Fibroblast of peridontal ligament (primary cell): Measurements from ENCODE around the gene SPATA2.
A peak's percentile ranks its signal among the peaks of the same experiment; 100 is the strongest.
"Not testable (repeated sequence)": the region's sequence is repeated elsewhere in the genome, so short reads cannot be mapped to it uniquely, and the experiment has no call there.

Experiments used
- DNase-seq: peaks from one replicate; pipeline ENCODE4 v3.0.0-alpha.2; 2010; ENCODE audit errors: extremely low read depth

SPATA2 gene

GRCh38 chr20:49885558-49886332, 29.6 kb downstream of the SPATA2 start:
- no peak for DNase-seq

- no peak for DNase-seq
Measured at GRCh38 chr20:49883246-49883802, 32.0 kb downstream of the SPATA2 start.

- DNase-seq = no peak
Measured at GRCh38 chr20:49882171-49882970, 33.0 kb downstream of the SPATA2 start.

- no peak for DNase-seq
Measured at GRCh38 chr20:49880724-49881445, 34.4 kb downstream of the SPATA2 start.

GRCh38 chr20:49880177-49880576, 35.2 kb downstream of the SPATA2 start:
- DNase-seq = peak; percentile 87

- DNase-seq = no peak
Measured at GRCh38 chr20:49878977-49879376, 36.4 kb downstream of the SPATA2 start.

- peak; percentile 69 for DNase-seq
Measured at GRCh38 chr20:49877386-49877921, 37.9 kb downstream of the SPATA2 start.

GRCh38 chr20:49874696-49875095, 40.6 kb downstream of the SPATA2 start:
- no peak for DNase-seq

- no peak for DNase-seq
Measured at GRCh38 chr20:49872056-49872455, 43.3 kb downstream of the SPATA2 start.

GRCh38 chr20:49871391-49871948, 43.9 kb downstream of the SPATA2 start:
- DNase-seq = no peak

GRCh38 chr20:49870261-49870660, 45.1 kb downstream of the SPATA2 start:
- DNase-seq = no peak

GRCh38 chr20:49868964-49869363, 46.4 kb downstream of the SPATA2 start:
- DNase-seq = no peak

GRCh38 chr20:49868538-49868937, 46.8 kb downstream of the SPATA2 start:
- DNase-seq = no peak

GRCh38 chr20:49867453-49868215, 47.7 kb downstream of the SPATA2 start:
- no peak for DNase-seq

GRCh38 chr20:49866051-49866450, 49.3 kb downstream of the SPATA2 start:
- peak; percentile 99 for DNase-seq

GRCh38 chr20:49865559-49865958, 49.8 kb downstream of the SPATA2 start:
- peak; percentile 95 for DNase-seq

- no peak for DNase-seq
Measured at GRCh38 chr20:49863666-49864065, 51.7 kb downstream of the SPATA2 start.

GRCh38 chr20:49862607-49863200, 52.6 kb downstream of the SPATA2 start:
- no peak for DNase-seq

- not testable (repeated sequence) for DNase-seq
Measured at GRCh38 chr20:49861232-49861631, 54.1 kb downstream of the SPATA2 start.

- no peak for DNase-seq
Measured at GRCh38 chr20:49859807-49860206, 55.5 kb downstream of the SPATA2 start.
